HepG2 (cell line): ENCODE data around the gene MMP24OS. TPM values are rescaled to one million over a fixed set of nuclear protein-coding genes. Genes with fewer than 3 reads are reported as not detected.

Experiments
- ZNF318 ChIP-seq: sonication (generic); formaldehyde crosslinking; IDR thresholded peaks from 2 replicates; pipeline ENCODE4 v1.4.0; 2020; ENCODE audit warnings: mild to moderate bottlenecking, missing genetic modification reagents
- ZNF430 ChIP-seq: sonication (generic); formaldehyde crosslinking; IDR thresholded peaks from 2 replicates; pipeline ENCODE4 v1.9.0; 2021; ENCODE audit warnings: mild to moderate bottlenecking, missing genetic modification reagents
- polyA plus RNA-seq, 8 experiments: library from polyadenylated mRNA; depleted of rRNA in 3 of 8; stranded (reverse) in 7 of 8; unstranded in 1 of 8; fragments of >200 nt; fragmentation: Illumina TruSeq in 4 of 8; extraction: Trizol in 4 of 8; gene quantifications; 2 replicates each; pipeline versions ENCODE4 v1.2.1 to v1.2.3, GENCODE V29; 2011 to 2016; ENCODE audit warnings: low read depth in 4 of 8, missing spikeins in 1 of 8, mixed read lengths in 1 of 8; ENCODE audit not compliant: insufficient read depth in 1 of 8
- total RNA-seq, 5 experiments: library from RNA; depleted of rRNA; stranded (reverse); fragments of >200 nt; fragmentation: Illumina TruSeq; extraction: Trizol; gene quantifications; 2 replicates each; pipeline ENCODE4 v1.2.3, GENCODE V29; 2016; ENCODE audit warnings: low read depth in 1 of 5
- TF ChIP-seq, protein P1 (sequence below): sonication (generic); formaldehyde crosslinking; IDR thresholded peaks from 2 replicates; pipeline ENCODE4 v1.4.0; 2020; ENCODE audit warnings: low read depth, mild to moderate bottlenecking, missing genetic modification reagents

Gene MMP24OS
- total and polyA plus RNA-seq, 2 of the 13 experiments (the other 11 are each of a cell fraction or from before 2014, with no cell fraction given), result 6.0 to 8.5 TPM

- TF ChIP-seq ZNF318 (no peak), ZNF430 (no peak; the same call in 1 of the 2 replicates)
- TF ChIP-seq, protein P1, sequence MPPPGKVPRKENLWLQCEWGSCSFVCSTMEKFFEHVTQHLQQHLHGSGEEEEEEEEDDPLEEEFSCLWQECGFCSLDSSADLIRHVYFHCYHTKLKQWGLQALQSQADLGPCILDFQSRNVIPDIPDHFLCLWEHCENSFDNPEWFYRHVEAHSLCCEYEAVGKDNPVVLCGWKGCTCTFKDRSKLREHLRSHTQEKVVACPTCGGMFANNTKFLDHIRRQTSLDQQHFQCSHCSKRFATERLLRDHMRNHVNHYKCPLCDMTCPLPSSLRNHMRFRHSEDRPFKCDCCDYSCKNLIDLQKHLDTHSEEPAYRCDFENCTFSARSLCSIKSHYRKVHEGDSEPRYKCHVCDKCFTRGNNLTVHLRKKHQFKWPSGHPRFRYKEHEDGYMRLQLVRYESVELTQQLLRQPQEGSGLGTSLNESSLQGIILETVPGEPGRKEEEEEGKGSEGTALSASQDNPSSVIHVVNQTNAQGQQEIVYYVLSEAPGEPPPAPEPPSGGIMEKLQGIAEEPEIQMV (CRISPR knock-in tag), result no peak
These were observed 15.7 kb upstream of the MMP24OS start (continued) for GRCh38 chr20:35293303-35294292.
